H1 (cell line): Measurements from ENCODE around the gene LRATD1.

Experiments
- CBX8 ChIP-seq: fragments of 300-800, 300-1000 bp; sonication (generic); IDR thresholded peaks from 2 replicates; pipeline ENCODE4 v1.7.1; 2016; ENCODE audit warnings: low read depth, low read length, borderline replicate concordance
- CEBPB ChIP-seq: IDR thresholded peaks from 2 replicates; pipeline ENCODE4 v1.6.1; 2012; ENCODE audit warnings: low read depth, low read length
- CHD2 ChIP-seq: IDR thresholded peaks from 2 replicates; pipeline ENCODE4 v1.6.1; 2012; ENCODE audit warnings: low read length, improper control_type of control experiment
- HDAC2 ChIP-seq, 2 experiments: fragments of 300-600 bp in 1 of 2; sonication (generic) in 1 of 2; IDR thresholded peaks; 2 replicates each; pipeline ENCODE4 v1.6.1; 2011 to 2012; ENCODE audit warnings: low read depth in 2 of 2, low read length in 2 of 2, mild to moderate bottlenecking in 2 of 2, moderate library complexity in 2 of 2, borderline replicate concordance in 1 of 2, inconsistent platforms in 1 of 2
- POLR2AphosphoS5 ChIP-seq: IDR thresholded peaks from 2 replicates; pipeline ENCODE4 v1.6.1; 2011; ENCODE audit warnings: low read depth, low read length
- TAF1 ChIP-seq: IDR thresholded peaks from 2 replicates; pipeline ENCODE4 v1.6.1; 2011; ENCODE audit warnings: mild to moderate bottlenecking, low read depth, low read length
- TF ChIP-seq, protein P1 (sequence below), 3 experiments: IDR thresholded peaks; 1 replicate in 2 of 3; 2 replicates in 1 of 3; pipeline versions ENCODE4 v1.5.1 to v1.6.1; 2011; ENCODE audit warnings: low read length in 3 of 3, mild to moderate bottlenecking in 3 of 3, inconsistent platforms in 2 of 3, low read depth in 1 of 3, moderate library complexity in 1 of 3; ENCODE audit not compliant: insufficient read depth in 1 of 3; ENCODE audit errors: control extremely low read depth in 1 of 3

DNA sequence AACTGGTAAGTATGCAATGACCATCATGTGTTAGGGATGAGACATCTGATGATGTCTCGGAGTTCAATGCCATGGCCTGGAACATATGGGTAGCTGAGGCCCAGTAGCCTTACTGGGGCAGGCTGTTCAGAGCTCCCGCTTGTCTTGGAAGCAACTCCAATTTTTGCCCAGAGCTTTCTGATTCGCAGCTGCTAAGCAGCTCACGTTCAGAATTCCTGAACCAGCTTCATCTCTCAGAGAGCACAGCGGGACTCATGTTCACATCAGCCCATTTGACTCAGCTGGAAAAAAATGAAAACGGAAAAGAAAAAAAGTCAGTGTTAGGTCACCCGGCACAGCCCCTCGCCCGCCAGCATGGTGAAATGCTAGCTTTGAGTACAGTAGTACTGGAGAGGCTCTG, 16.8 kb upstream of the LRATD1 start:
- TF ChIP-seq, protein P1, sequence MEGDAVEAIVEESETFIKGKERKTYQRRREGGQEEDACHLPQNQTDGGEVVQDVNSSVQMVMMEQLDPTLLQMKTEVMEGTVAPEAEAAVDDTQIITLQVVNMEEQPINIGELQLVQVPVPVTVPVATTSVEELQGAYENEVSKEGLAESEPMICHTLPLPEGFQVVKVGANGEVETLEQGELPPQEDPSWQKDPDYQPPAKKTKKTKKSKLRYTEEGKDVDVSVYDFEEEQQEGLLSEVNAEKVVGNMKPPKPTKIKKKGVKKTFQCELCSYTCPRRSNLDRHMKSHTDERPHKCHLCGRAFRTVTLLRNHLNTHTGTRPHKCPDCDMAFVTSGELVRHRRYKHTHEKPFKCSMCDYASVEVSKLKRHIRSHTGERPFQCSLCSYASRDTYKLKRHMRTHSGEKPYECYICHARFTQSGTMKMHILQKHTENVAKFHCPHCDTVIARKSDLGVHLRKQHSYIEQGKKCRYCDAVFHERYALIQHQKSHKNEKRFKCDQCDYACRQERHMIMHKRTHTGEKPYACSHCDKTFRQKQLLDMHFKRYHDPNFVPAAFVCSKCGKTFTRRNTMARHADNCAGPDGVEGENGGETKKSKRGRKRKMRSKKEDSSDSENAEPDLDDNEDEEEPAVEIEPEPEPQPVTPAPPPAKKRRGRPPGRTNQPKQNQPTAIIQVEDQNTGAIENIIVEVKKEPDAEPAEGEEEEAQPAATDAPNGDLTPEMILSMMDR (IDR thresholded peaks at IDR 0.05; ENCODE audit: control extremely low read depth in 1 of 3, insufficient read depth in 1 of 3, low read depth in 1 of 3, low read length in 3 of 3), result no peak
- no peak for TF ChIP-seq CBX8
- TF ChIP-seq POLR2AphosphoS5, result no peak
- TF ChIP-seq CHD2, result no peak
- no peak for TF ChIP-seq TAF1
- TF ChIP-seq HDAC2 (IDR thresholded peaks at IDR 0.05; ENCODE audit: borderline replicate concordance in 1 of 2, low read depth in 2 of 2, low read length in 2 of 2), result no peak
- no peak for TF ChIP-seq CEBPB
